ENCODE measurements around the gene PPP1R36. TPM values are rescaled to one million over a fixed set of nuclear protein-coding genes. Genes with fewer than 3 reads are reported as not detected.
A peak's percentile ranks its signal among the peaks of the same experiment; 100 is the strongest.

PPP1R36 gene
- total and polyA plus RNA-seq, 2 of the 13 experiments (the other 11 are each of a cell fraction or from before 2014, with no cell fraction given): 0.11 to 0.17 TPM

DNA sequence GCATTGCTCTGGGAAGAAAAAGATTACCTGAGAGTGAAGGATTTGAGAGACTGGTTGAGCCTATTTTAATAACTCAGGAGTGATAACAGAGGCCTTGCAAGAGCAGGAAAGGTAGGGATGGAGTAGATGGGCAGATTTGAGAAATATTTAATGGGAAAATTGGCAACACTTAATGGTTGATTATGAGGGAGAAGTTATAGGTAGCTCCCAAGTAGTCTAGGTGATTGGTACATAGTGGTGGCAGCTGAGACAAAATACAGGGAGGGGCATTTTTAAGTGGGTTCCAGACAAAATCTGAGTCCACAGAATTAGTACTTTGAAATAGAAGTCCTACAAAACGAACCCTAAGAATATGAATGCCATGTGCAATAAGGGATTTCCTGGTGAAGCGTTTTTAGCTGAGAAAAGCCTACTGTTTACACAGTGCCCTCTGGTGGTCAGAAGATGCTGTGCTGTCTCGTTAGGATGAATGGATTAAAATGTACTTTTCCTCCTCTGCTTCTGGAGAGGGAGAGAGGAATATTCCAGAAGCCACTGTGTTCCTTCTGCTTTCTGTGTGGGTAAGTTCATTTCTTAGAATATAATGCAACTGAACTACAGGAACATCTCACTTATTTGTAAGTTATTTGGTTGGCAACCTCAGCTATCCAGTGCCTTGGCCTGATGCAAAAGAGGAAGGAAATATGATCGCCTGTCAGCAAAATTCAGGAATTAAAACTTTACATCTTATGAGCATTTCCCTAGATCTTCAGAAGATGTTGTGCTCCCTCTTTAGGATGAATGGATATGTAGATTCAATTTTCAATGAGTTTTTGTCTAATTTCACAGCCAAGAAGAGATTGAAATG, 38.7 kb upstream of the PPP1R36 start:
- peaks cover 55% of the 10 kb centered on the region for H3K4me1 ChIP-seq (ENCODE audit: insufficient read depth, low read length)
- peak overlapping the region; percentile 12; the same call in 1 of the 2 replicates for H3K4me2 ChIP-seq (ENCODE audit: low read depth, low read length)
- ChIA-PET POLR2A (interaction anchor here (0.7 to 1.2 kb wide), 2 partner anchors 81 to 124 kb away, joined by 3 to 4 read pairs; partner anchors contain the start of gene MTHFD1), CTCF (ENCODE audit: low intra/inter-chr PET ratio, low total read pairs) (interaction anchor here (1.3 to 2.3 kb wide), 3 partner anchors 32 to 167 kb away, joined by 4 to 10 read pairs (median 8); no protein-coding TSS in a partner anchor)
- H4K20me1 ChIP-seq (ENCODE audit: insufficient read depth, low read length): peaks cover 33% of the 10 kb centered on the region
- no peak overlapping the region for H3K27ac ChIP-seq (ENCODE audit: extremely low read length, insufficient read depth, low read length)
- intact Hi-C loops (cut with micrococcal nuclease; ENCODE audit: unreplicated experiment) (loop anchor here (1.0 kb wide), 2 partner anchors 81 to 167 kb away; no protein-coding TSS in a partner anchor), in situ Hi-C loops (cut with HindIII; ENCODE audit: extremely low pct_ligation_motif_present, low pct_unique_long_range_greater_than_20kb) (no loop called here)
- peak; percentile 64 for DNase-seq (ENCODE audit: low spot score)
- FAIRE-seq: peak; percentile 76
- H3K79me2 ChIP-seq (ENCODE audit: insufficient read depth, low read length): peaks cover 89% of the 10 kb centered on the region
- no TSS peak for BruUV-seq (replicated peaks)
- no peaks in the 10 kb centered on the region; a peak in 1 of 5 replicates for H3K36me3 ChIP-seq (replicated peaks in 1 of 2; ENCODE audit: control insufficient read depth in 1 of 2, insufficient read depth in 2 of 2, low read length in 2 of 2)
- H2AFZ ChIP-seq (ENCODE audit: low read length): no peak overlapping the region
- 38% methylated on average over 4 of the region's 4 CpGs for WGBS (ENCODE audit: low lambda C conversion rate)
- no peak overlapping the region for H3K4me3 ChIP-seq (replicated peaks in 1 of 3; ENCODE audit: insufficient read depth in 1 of 3, low read depth in 2 of 3, low read length in 3 of 3)
- H3K9ac ChIP-seq (ENCODE audit: insufficient read depth, low read depth, low read length): no peak overlapping the region
- TF ChIP-seq RFXAP (CRISPR knock-in tag; IDR thresholded peaks at IDR 0.05; ENCODE audit: borderline replicate concordance) (0 out of 2 replicates have a peak, but pooled peaks have one; percentile 29), RAD21 (CRISPR knock-in tag; IDR thresholded peaks at IDR 0.05) (peak; percentile 60), ZNF121 (CRISPR knock-in tag; IDR thresholded peaks at IDR 0.05) (no peak), ZKSCAN1 (IDR thresholded peaks at IDR 0.05; ENCODE audit: low read length) (0 out of 2 replicates have a peak, but pooled peaks have one; percentile 21), KLF12 (CRISPR knock-in tag; IDR thresholded peaks at IDR 0.05; ENCODE audit: borderline replicate concordance) (0 out of 2 replicates have a peak, but pooled peaks have one; percentile 36), MED1 (CRISPR knock-in tag; IDR thresholded peaks at IDR 0.05) (0 out of 2 replicates have a peak, but pooled peaks have one; percentile 36), ZSCAN12 (CRISPR knock-in tag; IDR thresholded peaks at IDR 0.05) (0 out of 2 replicates have a peak, but pooled peaks have one; percentile 27), STAG1 (CRISPR knock-in tag; IDR thresholded peaks at IDR 0.05) (peak; percentile 66), BRCA1 (CRISPR knock-in tag; IDR thresholded peaks at IDR 0.05) (0 out of 2 replicates have a peak, but pooled peaks have one; percentile 46), ELF3 (CRISPR knock-in tag; IDR thresholded peaks at IDR 0.05) (peak; percentile 51; the same call in 1 of the 2 replicates), SMC3 (IDR thresholded peaks at IDR 0.05; ENCODE audit: low read length) (peak; percentile 69), ZSCAN20 (CRISPR knock-in tag; IDR thresholded peaks at IDR 0.05; ENCODE audit: borderline replicate concordance) (0 out of 2 replicates have a peak, but pooled peaks have one; percentile 50), SMAD9 (CRISPR knock-in tag; IDR thresholded peaks at IDR 0.05) (no peak)
- TF ChIP-seq, protein P1, sequence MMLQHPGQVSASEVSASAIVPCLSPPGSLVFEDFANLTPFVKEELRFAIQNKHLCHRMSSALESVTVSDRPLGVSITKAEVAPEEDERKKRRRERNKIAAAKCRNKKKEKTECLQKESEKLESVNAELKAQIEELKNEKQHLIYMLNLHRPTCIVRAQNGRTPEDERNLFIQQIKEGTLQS (CRISPR knock-in tag; IDR thresholded peaks at IDR 0.05): no peak
- TF ChIP-seq, protein P2, sequence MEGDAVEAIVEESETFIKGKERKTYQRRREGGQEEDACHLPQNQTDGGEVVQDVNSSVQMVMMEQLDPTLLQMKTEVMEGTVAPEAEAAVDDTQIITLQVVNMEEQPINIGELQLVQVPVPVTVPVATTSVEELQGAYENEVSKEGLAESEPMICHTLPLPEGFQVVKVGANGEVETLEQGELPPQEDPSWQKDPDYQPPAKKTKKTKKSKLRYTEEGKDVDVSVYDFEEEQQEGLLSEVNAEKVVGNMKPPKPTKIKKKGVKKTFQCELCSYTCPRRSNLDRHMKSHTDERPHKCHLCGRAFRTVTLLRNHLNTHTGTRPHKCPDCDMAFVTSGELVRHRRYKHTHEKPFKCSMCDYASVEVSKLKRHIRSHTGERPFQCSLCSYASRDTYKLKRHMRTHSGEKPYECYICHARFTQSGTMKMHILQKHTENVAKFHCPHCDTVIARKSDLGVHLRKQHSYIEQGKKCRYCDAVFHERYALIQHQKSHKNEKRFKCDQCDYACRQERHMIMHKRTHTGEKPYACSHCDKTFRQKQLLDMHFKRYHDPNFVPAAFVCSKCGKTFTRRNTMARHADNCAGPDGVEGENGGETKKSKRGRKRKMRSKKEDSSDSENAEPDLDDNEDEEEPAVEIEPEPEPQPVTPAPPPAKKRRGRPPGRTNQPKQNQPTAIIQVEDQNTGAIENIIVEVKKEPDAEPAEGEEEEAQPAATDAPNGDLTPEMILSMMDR (CRISPR knock-in tag; IDR thresholded peaks at IDR 0.05): peak; percentile 83
- TF ChIP-seq, protein P3, sequence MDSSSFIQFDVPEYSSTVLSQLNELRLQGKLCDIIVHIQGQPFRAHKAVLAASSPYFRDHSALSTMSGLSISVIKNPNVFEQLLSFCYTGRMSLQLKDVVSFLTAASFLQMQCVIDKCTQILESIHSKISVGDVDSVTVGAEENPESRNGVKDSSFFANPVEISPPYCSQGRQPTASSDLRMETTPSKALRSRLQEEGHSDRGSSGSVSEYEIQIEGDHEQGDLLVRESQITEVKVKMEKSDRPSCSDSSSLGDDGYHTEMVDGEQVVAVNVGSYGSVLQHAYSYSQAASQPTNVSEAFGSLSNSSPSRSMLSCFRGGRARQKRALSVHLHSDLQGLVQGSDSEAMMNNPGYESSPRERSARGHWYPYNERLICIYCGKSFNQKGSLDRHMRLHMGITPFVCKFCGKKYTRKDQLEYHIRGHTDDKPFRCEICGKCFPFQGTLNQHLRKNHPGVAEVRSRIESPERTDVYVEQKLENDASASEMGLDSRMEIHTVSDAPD (CRISPR knock-in tag; IDR thresholded peaks at IDR 0.05): no peak
- H3K9me3 ChIP-seq (ENCODE audit: low read length): no peaks in the 10 kb centered on the region
- no peaks in the 10 kb centered on the region for H3K27me3 ChIP-seq (ENCODE audit: control insufficient read depth in 1 of 2, insufficient read depth in 2 of 2, low read length in 2 of 2)
- peak; percentile 72 for ATAC-seq

Measured in HepG2 (cell line).